ENCODE measurements around the gene CHRND. TPM values are rescaled to one million over a fixed set of nuclear protein-coding genes. Genes with fewer than 3 reads are reported as not detected.

Gene CHRND
- total and polyA plus RNA-seq, 2 of the 8 experiments (the other 6 are each of a cell fraction or from before 2014, with no cell fraction given) = 0.24 TPM; not detected in 1

GRCh38 chr2:232573042-232573441 is 47.1 kb downstream of the CHRND start (continued):
- TF ChIP-seq PHF8 (conservative IDR thresholded peaks at IDR 0.05; ENCODE audit: low read depth, low read length) = no peak
- TF ChIP-seq SIN3A (conservative IDR thresholded peaks at IDR 0.05 in 1 of 2, IDR thresholded peaks at IDR 0.05 in 1 of 2; ENCODE audit: low read depth in 1 of 2, low read length in 2 of 2) = no peak
- no peak for TF ChIP-seq KDM4A (IDR thresholded peaks at IDR 0.05; ENCODE audit: low read depth, low read length, severe bottlenecking)
- no peak for TF ChIP-seq ATF2 (IDR thresholded peaks at IDR 0.05; ENCODE audit: low read length)
- TF ChIP-seq E2F6 (IDR thresholded peaks at IDR 0.05) = no peak
- no peak for TF ChIP-seq RAD21 (IDR thresholded peaks at IDR 0.05 in 1 of 2, conservative IDR thresholded peaks at IDR 0.05 in 1 of 2; ENCODE audit: low read depth in 2 of 2, low read length in 2 of 2)
- TF ChIP-seq BACH1 (IDR thresholded peaks at IDR 0.05; ENCODE audit: low read length) = no peak
- no peak for TF ChIP-seq HDAC2 (IDR thresholded peaks at IDR 0.05; ENCODE audit: borderline replicate concordance in 1 of 2, low read depth in 2 of 2, low read length in 2 of 2)
